Measurements from ENCODE around the gene PROX1. TPM values are rescaled to one million over a fixed set of nuclear protein-coding genes. Genes with fewer than 3 reads are reported as not detected.

The PROX1 gene
- total RNA-seq, 2 experiments from 2014 or later = not detected

DNA sequence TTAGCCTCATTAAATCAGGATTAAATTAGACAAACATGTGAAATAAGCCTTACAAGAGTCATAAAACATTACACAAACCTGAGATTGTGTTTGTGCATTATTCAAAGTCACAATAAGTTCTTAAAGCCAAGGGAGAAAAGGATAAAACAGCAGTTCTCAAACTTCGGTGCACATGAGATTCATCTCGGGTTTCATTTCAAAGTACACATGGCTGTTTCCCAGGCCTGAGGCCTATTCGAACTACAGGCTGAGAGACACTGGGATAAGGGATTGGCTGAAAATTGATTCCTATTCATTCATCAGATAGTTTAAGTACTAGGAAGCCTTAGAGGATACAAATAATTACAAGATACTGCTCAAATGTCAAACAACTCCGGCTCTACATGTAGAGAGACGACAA is 35.9 kb upstream of the PROX1 start:
- intact Hi-C loops (cut with micrococcal nuclease; ENCODE audit: unreplicated experiment) = no loop called here
- CTCF ChIA-PET (ENCODE audit: unreplicated experiment) = no interaction called here

DNA sequence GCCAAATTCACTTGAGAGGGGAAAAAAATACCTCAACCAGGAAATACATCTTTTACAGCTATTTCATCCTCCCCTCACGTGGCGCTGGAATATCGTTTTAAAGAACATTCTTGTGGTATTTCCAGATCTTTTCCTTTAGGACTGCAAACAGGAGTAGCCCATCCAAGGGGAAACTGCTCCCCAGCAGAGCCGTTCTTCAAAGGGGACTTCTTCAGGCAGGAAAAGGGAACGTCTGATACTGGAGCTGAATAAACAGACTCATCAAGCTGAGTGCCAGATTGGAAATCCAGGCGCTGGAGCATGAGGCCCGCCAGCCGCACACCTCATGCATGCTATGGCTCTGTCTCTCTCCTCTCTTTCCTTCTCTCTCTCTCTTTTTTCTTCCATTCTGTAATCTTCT is 34.0 kb upstream of the PROX1 start:
- H3K79me2 ChIP-seq (ENCODE audit: insufficient read depth, low read depth, low read length) = no peaks in the 10 kb centered on the region
- ChIA-PET POLR2A (interaction anchor here (0.6 to 1.1 kb wide), 2 partner anchors 18 to 337 kb away, joined by 3 to 5 read pairs; no protein-coding TSS in a partner anchor), CTCF (ENCODE audit: unreplicated experiment) (no interaction called here)
- no peaks in the 10 kb centered on the region for H4K20me1 ChIP-seq (ENCODE audit: insufficient read depth, low read length)
- H3K27ac ChIP-seq (ENCODE audit: low read depth, low read length, poor library complexity, severe bottlenecking) = no peak overlapping the region
- DNase-seq (ENCODE audit: low spot score) = no peak
- no peak overlapping the region for H3K4me2 ChIP-seq (ENCODE audit: low read length)
- no peak overlapping the region for H3K4me3 ChIP-seq (ENCODE audit: low read depth, low read length, poor library complexity, severe bottlenecking)
- H3K9me3 ChIP-seq (ENCODE audit: low read length) = no peaks in the 10 kb centered on the region
- H3K9me2 ChIP-seq (ENCODE audit: insufficient read depth, low read length) = no peaks in the 10 kb centered on the region
- H3K4me1 ChIP-seq (ENCODE audit: insufficient read depth, low read length, poor library complexity, severe bottlenecking) = no peaks in the 10 kb centered on the region
- no peaks in the 10 kb centered on the region for H3K36me3 ChIP-seq (ENCODE audit: insufficient read depth, low read length)
- intact Hi-C loops (cut with micrococcal nuclease; ENCODE audit: unreplicated experiment) = no loop called here
- no peak for TF ChIP-seq EZH2phosphoT487 (IDR thresholded peaks at IDR 0.05; ENCODE audit: borderline replicate concordance, low read depth, low read length)
- TF ChIP-seq, protein P1, sequence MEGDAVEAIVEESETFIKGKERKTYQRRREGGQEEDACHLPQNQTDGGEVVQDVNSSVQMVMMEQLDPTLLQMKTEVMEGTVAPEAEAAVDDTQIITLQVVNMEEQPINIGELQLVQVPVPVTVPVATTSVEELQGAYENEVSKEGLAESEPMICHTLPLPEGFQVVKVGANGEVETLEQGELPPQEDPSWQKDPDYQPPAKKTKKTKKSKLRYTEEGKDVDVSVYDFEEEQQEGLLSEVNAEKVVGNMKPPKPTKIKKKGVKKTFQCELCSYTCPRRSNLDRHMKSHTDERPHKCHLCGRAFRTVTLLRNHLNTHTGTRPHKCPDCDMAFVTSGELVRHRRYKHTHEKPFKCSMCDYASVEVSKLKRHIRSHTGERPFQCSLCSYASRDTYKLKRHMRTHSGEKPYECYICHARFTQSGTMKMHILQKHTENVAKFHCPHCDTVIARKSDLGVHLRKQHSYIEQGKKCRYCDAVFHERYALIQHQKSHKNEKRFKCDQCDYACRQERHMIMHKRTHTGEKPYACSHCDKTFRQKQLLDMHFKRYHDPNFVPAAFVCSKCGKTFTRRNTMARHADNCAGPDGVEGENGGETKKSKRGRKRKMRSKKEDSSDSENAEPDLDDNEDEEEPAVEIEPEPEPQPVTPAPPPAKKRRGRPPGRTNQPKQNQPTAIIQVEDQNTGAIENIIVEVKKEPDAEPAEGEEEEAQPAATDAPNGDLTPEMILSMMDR (conservative IDR thresholded peaks at IDR 0.05; ENCODE audit: low read length) = no peak
- no peak overlapping the region for H2AFZ ChIP-seq (ENCODE audit: low read length)
- BruUV-seq (replicated peaks) = no TSS peak

More for the DNA sequence above, 35.9 kb upstream of the PROX1 start:
- TF ChIP-seq EZH2phosphoT487 (IDR thresholded peaks at IDR 0.05; ENCODE audit: borderline replicate concordance, low read depth, low read length) = no peak
- TF ChIP-seq, protein P1 (conservative IDR thresholded peaks at IDR 0.05; ENCODE audit: low read length) = no peak
- Histone ChIP-seq H3K4me2 (ENCODE audit: low read length) (no peak overlapping the region), H3K4me3 (ENCODE audit: low read depth, low read length, poor library complexity, severe bottlenecking) (no peak overlapping the region), H4K20me1 (ENCODE audit: insufficient read depth, low read length) (no peaks in the 10 kb centered on the region), H3K9me2 (ENCODE audit: insufficient read depth, low read length) (no peaks in the 10 kb centered on the region), H3K79me2 (ENCODE audit: insufficient read depth, low read depth, low read length) (no peaks in the 10 kb centered on the region), H3K36me3 (ENCODE audit: insufficient read depth, low read length) (no peaks in the 10 kb centered on the region), H2AFZ (ENCODE audit: low read length) (no peak overlapping the region), H3K4me1 (ENCODE audit: insufficient read depth, low read length, poor library complexity, severe bottlenecking) (no peaks in the 10 kb centered on the region), H3K27ac (ENCODE audit: low read depth, low read length, poor library complexity, severe bottlenecking) (no peak overlapping the region), H3K9me3 (ENCODE audit: low read length) (no peaks in the 10 kb centered on the region)
- POLR2A ChIA-PET = no interaction called here
- no peak for DNase-seq (ENCODE audit: low spot score)
- no TSS peak for BruUV-seq (replicated peaks)

DNA sequence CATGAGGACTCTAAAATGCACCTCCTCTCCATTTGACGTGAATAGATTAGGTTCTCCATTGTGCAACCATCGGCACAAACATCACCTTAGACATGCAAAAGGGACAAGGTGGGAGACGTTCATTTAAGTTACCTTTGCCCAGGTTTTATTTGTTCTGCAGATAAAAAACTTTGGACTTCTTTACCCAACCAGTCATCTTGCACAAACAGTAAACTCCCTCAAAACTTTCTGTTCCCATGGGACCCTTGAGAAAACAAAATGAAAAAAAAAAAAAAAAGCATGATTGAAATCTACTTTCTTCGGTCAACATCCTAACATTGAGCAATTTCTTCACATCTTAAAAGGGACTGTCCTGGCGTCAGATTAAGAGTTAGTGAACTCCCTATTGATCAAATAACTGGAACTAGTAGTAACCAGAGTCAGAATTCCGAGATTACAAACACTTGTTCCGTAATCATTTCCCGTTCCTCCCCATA is 31.4 kb upstream of the PROX1 start:
- Histone ChIP-seq H3K79me2 (ENCODE audit: insufficient read depth, low read depth, low read length) (no peaks in the 10 kb centered on the region), H3K9me3 (ENCODE audit: low read length) (no peaks in the 10 kb centered on the region), H3K27ac (ENCODE audit: low read depth, low read length, poor library complexity, severe bottlenecking) (no peak overlapping the region), H3K9me2 (ENCODE audit: insufficient read depth, low read length) (no peaks in the 10 kb centered on the region), H3K4me3 (ENCODE audit: low read depth, low read length, poor library complexity, severe bottlenecking) (no peak overlapping the region), H3K36me3 (ENCODE audit: insufficient read depth, low read length) (no peaks in the 10 kb centered on the region), H4K20me1 (ENCODE audit: insufficient read depth, low read length) (no peaks in the 10 kb centered on the region), H3K4me1 (ENCODE audit: insufficient read depth, low read length, poor library complexity, severe bottlenecking) (no peaks in the 10 kb centered on the region), H3K4me2 (ENCODE audit: low read length) (no peak overlapping the region), H2AFZ (ENCODE audit: low read length) (no peak overlapping the region)
- TF ChIP-seq EZH2phosphoT487 (IDR thresholded peaks at IDR 0.05; ENCODE audit: borderline replicate concordance, low read depth, low read length) = no peak
- TF ChIP-seq, protein P1 (conservative IDR thresholded peaks at IDR 0.05; ENCODE audit: low read length) = no peak
- POLR2A ChIA-PET = no interaction called here
- DNase-seq (ENCODE audit: low spot score) = no peak
- CTCF ChIA-PET (ENCODE audit: unreplicated experiment) = no interaction called here
- intact Hi-C loops (cut with micrococcal nuclease; ENCODE audit: unreplicated experiment) = no loop called here
- BruUV-seq (replicated peaks) = no TSS peak

Data from OCI-LY7 (cell line).